GM23338 (cell line): ENCODE measurements around the gene MAIP1. TPM values are rescaled to one million over a fixed set of nuclear protein-coding genes. Genes with fewer than 3 reads are reported as not detected.

Source experiments
- ATAC-seq: fragments of 200-7000 bp; cut with Tn5 transposase; 3 replicates; pipeline ENCODE4 v1.9.1; 2020
- DNase-seq: peaks from one replicate; pipeline ENCODE4 v3.0.0-alpha.2; 2015; ENCODE audit warnings: low spot score
- H2AFZ ChIP-seq: fragments of 200-600 bp; sonication (generic); 2 replicates; pipeline ENCODE4 v1.8.0; 2016; ENCODE audit warnings: antibody characterized with exemption, mild to moderate bottlenecking, moderate library complexity
- H3F3A ChIP-seq: fragments of 200-600 bp; sonication (generic); replicated peaks from 2 replicates; pipeline ENCODE4 v1.8.0; 2017; ENCODE audit warnings: antibody characterized with exemption, mixed run types, low read depth
- H3K27ac ChIP-seq: fragments of 200-600 bp; sonication (generic); 2 replicates; pipeline ENCODE4 v1.6.1; 2016; ENCODE audit warnings: low read depth
- H3K27me3 ChIP-seq: fragments of 200-600 bp; sonication (generic); 2 replicates; pipeline ENCODE4 v1.8.0; 2016; ENCODE audit warnings: mild to moderate bottlenecking, mixed run types, moderate library complexity; ENCODE audit not compliant: insufficient read depth
- H3K36me3 ChIP-seq: fragments of 200-600 bp; sonication (generic); 2 replicates; pipeline ENCODE4 v1.8.0; 2016; ENCODE audit warnings: mild to moderate bottlenecking; ENCODE audit not compliant: insufficient read depth
- H3K4me1 ChIP-seq: fragments of 200-600 bp; sonication (generic); 2 replicates; pipeline ENCODE4 v1.8.0; 2016; ENCODE audit warnings: mild to moderate bottlenecking, moderate library complexity; ENCODE audit not compliant: insufficient read depth
- H3K4me2 ChIP-seq: fragments of 200-600 bp; sonication (generic); 2 replicates; pipeline ENCODE4 v1.7.1; 2017; ENCODE audit warnings: mixed run types
- H3K4me3 ChIP-seq: fragments of 200-600 bp; sonication (generic); 2 replicates; pipeline ENCODE4 v1.6.1; 2016; ENCODE audit warnings: mixed run types
- H3K79me2 ChIP-seq: fragments of 200-600 bp; sonication (generic); replicated peaks from 2 replicates; pipeline ENCODE4 v1.8.0; 2017; ENCODE audit warnings: mild to moderate bottlenecking; ENCODE audit not compliant: insufficient read depth
- H3K9me2 ChIP-seq: fragments of 200-600 bp; sonication (generic); 2 replicates; pipeline ENCODE4 v1.8.0; 2017; ENCODE audit not compliant: insufficient read depth
- H4K20me1 ChIP-seq: fragments of 200-600 bp; sonication (generic); replicated peaks from 2 replicates; pipeline ENCODE4 v1.8.0; 2017; ENCODE audit warnings: mild to moderate bottlenecking; ENCODE audit not compliant: insufficient read depth
- H3K27ac Mint-ChIP-seq: 2 replicates; pipeline ENCODE4 v1.8.0; 2020; ENCODE audit warnings: inconsistent platforms, mild to moderate bottlenecking, moderate library complexity, mixed read lengths
- H3K27me3 Mint-ChIP-seq: 3 replicates; pipeline ENCODE4 v1.8.0; 2022; ENCODE audit warnings: low read depth, mild to moderate bottlenecking, moderate library complexity, mixed read lengths, inconsistent platforms; ENCODE audit not compliant: insufficient read depth, poor library complexity
- H3K36me3 Mint-ChIP-seq: 3 replicates; pipeline ENCODE4 v1.8.0; 2021; ENCODE audit warnings: low read depth, mild to moderate bottlenecking, inconsistent platforms, moderate library complexity, mixed read lengths
- H3K4me1 Mint-ChIP-seq: 3 replicates; pipeline ENCODE4 v1.8.0; 2020; ENCODE audit warnings: mild to moderate bottlenecking, inconsistent platforms, mixed read lengths
- H3K4me3 Mint-ChIP-seq: 3 replicates; pipeline ENCODE4 v1.8.0; 2021; ENCODE audit warnings: moderate library complexity, mild to moderate bottlenecking, inconsistent platforms, mixed read lengths
- H3K9me3 Mint-ChIP-seq: 3 replicates; pipeline ENCODE4 v1.8.0; 2020; ENCODE audit warnings: moderate library complexity, mild to moderate bottlenecking, inconsistent platforms, mixed read lengths
- CREB1 ChIP-seq: fragments of 250-450 bp; sonication (Bioruptor Pico); IDR thresholded peaks from 2 replicates; pipeline ENCODE4 v1.5.0; 2020; ENCODE audit warnings: low read depth, mild to moderate bottlenecking, moderate library complexity
- polyA plus RNA-seq: library from polyadenylated mRNA; unstranded; fragments of >200 nt; fragmentation: Nextera tagmentation; extraction: Ambion mirVana; gene quantifications from 2 replicates; pipeline ENCODE4 v1.2.1, GENCODE V29; 2016
- total RNA-seq: library from RNA; depleted of rRNA; stranded (reverse); fragments of >200 nt; shearing (Covaris generic); gene quantifications from 2 replicates; pipeline ENCODE4 v1.2.3, GENCODE V29; 2014; rRNA removed

MAIP1 gene
- total and polyA plus RNA-seq, 2 experiments from 2014 or later, result 36.0 to 41.9 TPM

GRCh38 chr2:200012401-200012800 is 57.0 kb downstream of the MAIP1 start:
- H4K20me1 ChIP-seq, result no peaks in the 10 kb centered on the region
- H3K36me3 Mint-ChIP-seq, result peaks cover 16% of the 10 kb centered on the region
- no peak overlapping the region for H3K27ac ChIP-seq
- no peak for DNase-seq
- H3K36me3 ChIP-seq, result no peaks in the 10 kb centered on the region; the same call in 1 of the 2 replicates
- no peak overlapping the region for H3K27ac Mint-ChIP-seq
- no peak for TF ChIP-seq CREB1 (CRISPR knock-in tag)
- peaks cover 3% of the 10 kb centered on the region for H3K4me1 Mint-ChIP-seq
- H3K4me3 ChIP-seq, result no peak overlapping the region
- H3K27me3 Mint-ChIP-seq, result peaks cover 2% of the 10 kb centered on the region
- no peak for ATAC-seq
- H3K79me2 ChIP-seq, result no peaks in the 10 kb centered on the region
- no peaks in the 10 kb centered on the region for H3K9me2 ChIP-seq
- no peaks in the 10 kb centered on the region for H3F3A ChIP-seq
- H3K9me3 Mint-ChIP-seq, result peaks cover 29% of the 10 kb centered on the region
- H3K27me3 ChIP-seq, result no peaks in the 10 kb centered on the region
- no peak overlapping the region for H2AFZ ChIP-seq
- H3K4me2 ChIP-seq, result no peak overlapping the region
- no peaks in the 10 kb centered on the region for H3K4me1 ChIP-seq
- no peak overlapping the region for H3K4me3 Mint-ChIP-seq

Other genes with a start within 250 kb of the MAIP1 start
- gene FTCDNL1, start 104.4 kb upstream of the MAIP1 start, total RNA-seq, result 1.7 and 3.3 TPM in 2 replicates
- gene FTCDNL1, start 104.4 kb upstream of the MAIP1 start, polyA plus RNA-seq, result 2.0 and 2.3 TPM in 2 replicates
- gene C2orf69, start 44.3 kb upstream of the MAIP1 start, total RNA-seq, result 36.6 and 39.2 TPM in 2 replicates
- 31.2 and 33.4 TPM in 2 replicates for gene C2orf69, start 44.3 kb upstream of the MAIP1 start, polyA plus RNA-seq
- 18.4 and 19.6 TPM in 2 replicates for gene TYW5, start 91 bp upstream of the MAIP1 start, total RNA-seq
- 10.6 and 12.4 TPM in 2 replicates for gene TYW5, start 91 bp upstream of the MAIP1 start, polyA plus RNA-seq